K562 (cell line): ENCODE data around the gene ABCB6. TPM values are rescaled to one million over a fixed set of nuclear protein-coding genes. Genes with fewer than 3 reads are reported as not detected.
A peak's percentile ranks its signal among the peaks of the same experiment; 100 is the strongest.

Experiments used
- MYBL2 ChIP-seq, 2 experiments: fragments of 450-650 bp in 1 of 2; sonication (generic) in 1 of 2; formaldehyde crosslinking in 1 of 2; IDR thresholded peaks; 2 replicates each; pipeline versions ENCODE4 v1.6.1 to v1.8.1; 2017 to 2022; ENCODE audit warnings: borderline replicate concordance in 1 of 2, inconsistent platforms in 1 of 2, low read depth in 1 of 2, mild to moderate bottlenecking in 1 of 2, missing genetic modification reagents in 1 of 2, moderate library complexity in 1 of 2
- NFYB ChIP-seq: IDR thresholded peaks from 2 replicates; pipeline ENCODE4 v1.6.1; 2011; ENCODE audit warnings: mild to moderate bottlenecking, moderate library complexity; ENCODE audit not compliant: insufficient read length; ENCODE audit errors: extremely low read depth
- POLR2AphosphoS2 ChIP-seq: IDR thresholded peaks from 2 replicates; pipeline ENCODE4 v1.6.1; 2012; ENCODE audit warnings: low read length, improper control_type of control experiment
- polyA plus RNA-seq, 8 experiments: library from polyadenylated mRNA; depleted of rRNA in 4 of 8; stranded (reverse) in 5 of 8; unstranded in 3 of 8; fragments of >200 nt; fragmentation: Nextera tagmentation in 2 of 8; fragmentation: Illumina TruSeq in 1 of 8; extraction: Ambion mirVana in 2 of 8; extraction: Trizol in 1 of 8; gene quantifications; 2 replicates each; pipeline versions ENCODE4 v1.2.1 to v1.2.3, GENCODE V29; 2011 to 2014; ENCODE audit warnings: inconsistent platforms in 1 of 8, missing spikeins in 1 of 8
- total RNA-seq, 7 experiments: library from RNA; depleted of rRNA in 6 of 7; stranded (reverse); fragments of >200 nt in 6 of 7; fragmentation: Illumina TruSeq in 2 of 7; extraction: Trizol in 2 of 7; gene quantifications; 2 replicates each; pipeline versions ENCODE4 v1.2.1 to v1.2.3, GENCODE V29; 2011 to 2021; ENCODE audit warnings: low replicate concordance in 1 of 7
- TF ChIP-seq, protein P1 (sequence below), 2 experiments: fragments of 450-650 bp; IDR thresholded peaks; 2 replicates each; pipeline ENCODE4 v1.6.1; 2016; ENCODE audit warnings: mild to moderate bottlenecking in 2 of 2, borderline replicate concordance in 1 of 2, low read depth in 1 of 2, moderate library complexity in 1 of 2
- TF ChIP-seq, protein P2 (sequence below): fragments of 450-650 bp; IDR thresholded peaks from 2 replicates; pipeline ENCODE4 v1.6.1; 2017; ENCODE audit warnings: antibody characterized with exemption, mild to moderate bottlenecking
- TF ChIP-seq, protein P3 (sequence below): sonication (generic); formaldehyde crosslinking; IDR thresholded peaks from 2 replicates; pipeline ENCODE4 v1.8.1; 2023; ENCODE audit warnings: mild to moderate bottlenecking, missing genetic modification reagents, moderate library complexity
- TF ChIP-seq, protein P4 (sequence below): fragments of 450-650 bp; formaldehyde crosslinking; IDR thresholded peaks from 2 replicates; pipeline ENCODE4 v1.4.0; 2022; ENCODE audit warnings: mild to moderate bottlenecking, moderate library complexity
- TF ChIP-seq, protein P5 (sequence below), 3 experiments: IDR thresholded peaks in 2 of 3; conservative IDR thresholded peaks in 1 of 3; 2 replicates each; pipeline ENCODE4 v1.5.1; 2011 to 2012; ENCODE audit warnings: low read length in 3 of 3, mild to moderate bottlenecking in 3 of 3, control low read depth in 2 of 3, improper control_type of control experiment in 1 of 3, inconsistent platforms in 1 of 3, low read depth in 1 of 3, mixed read lengths in 1 of 3, moderate library complexity in 1 of 3; ENCODE audit not compliant: insufficient read depth in 2 of 3

The ABCB6 gene
- total and polyA plus RNA-seq, 9 of the 15 experiments (the other 6 are each of a cell fraction or from before 2014, with no cell fraction given): 3.7 to 29.8 (median 16.8) TPM

DNA sequence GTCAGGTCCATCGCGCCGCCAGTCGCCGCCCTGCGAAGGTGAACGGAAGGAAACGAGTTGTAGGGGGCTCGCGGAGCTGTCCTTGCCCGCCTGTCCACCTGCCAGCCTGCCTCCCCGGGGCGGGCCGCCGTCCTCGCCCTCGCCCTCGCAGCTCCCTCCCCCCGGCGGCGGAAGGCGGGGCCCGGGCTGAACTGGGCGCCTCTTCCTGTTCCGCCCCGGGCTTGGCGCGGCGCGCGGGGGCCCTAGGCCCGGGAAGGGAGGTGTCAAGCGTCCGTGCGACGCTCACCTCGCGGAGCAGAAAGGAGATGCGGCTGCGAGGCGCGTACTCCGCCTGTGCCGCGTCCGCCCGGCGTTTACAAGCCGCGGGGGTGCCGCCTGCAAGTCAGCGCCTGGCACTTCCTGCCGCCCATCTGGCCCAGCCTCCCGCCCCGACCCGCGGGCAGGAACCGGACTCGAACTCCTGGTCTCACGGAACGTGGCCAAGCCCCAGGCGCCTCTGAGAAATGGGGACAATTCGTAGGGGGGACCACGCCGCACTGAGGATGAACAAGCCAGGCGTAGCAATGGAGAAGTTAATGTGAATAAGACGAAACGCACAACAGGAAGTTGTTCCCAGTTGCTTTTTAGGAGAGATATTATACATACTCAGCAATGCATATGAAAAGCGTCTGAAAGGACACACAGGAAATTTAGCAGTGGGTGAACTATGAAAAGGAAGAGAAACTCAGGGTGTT is 41.8 kb downstream of the ABCB6 start, which contains the start of gene CNPPD1 (continued):
- TF ChIP-seq, protein P1, sequence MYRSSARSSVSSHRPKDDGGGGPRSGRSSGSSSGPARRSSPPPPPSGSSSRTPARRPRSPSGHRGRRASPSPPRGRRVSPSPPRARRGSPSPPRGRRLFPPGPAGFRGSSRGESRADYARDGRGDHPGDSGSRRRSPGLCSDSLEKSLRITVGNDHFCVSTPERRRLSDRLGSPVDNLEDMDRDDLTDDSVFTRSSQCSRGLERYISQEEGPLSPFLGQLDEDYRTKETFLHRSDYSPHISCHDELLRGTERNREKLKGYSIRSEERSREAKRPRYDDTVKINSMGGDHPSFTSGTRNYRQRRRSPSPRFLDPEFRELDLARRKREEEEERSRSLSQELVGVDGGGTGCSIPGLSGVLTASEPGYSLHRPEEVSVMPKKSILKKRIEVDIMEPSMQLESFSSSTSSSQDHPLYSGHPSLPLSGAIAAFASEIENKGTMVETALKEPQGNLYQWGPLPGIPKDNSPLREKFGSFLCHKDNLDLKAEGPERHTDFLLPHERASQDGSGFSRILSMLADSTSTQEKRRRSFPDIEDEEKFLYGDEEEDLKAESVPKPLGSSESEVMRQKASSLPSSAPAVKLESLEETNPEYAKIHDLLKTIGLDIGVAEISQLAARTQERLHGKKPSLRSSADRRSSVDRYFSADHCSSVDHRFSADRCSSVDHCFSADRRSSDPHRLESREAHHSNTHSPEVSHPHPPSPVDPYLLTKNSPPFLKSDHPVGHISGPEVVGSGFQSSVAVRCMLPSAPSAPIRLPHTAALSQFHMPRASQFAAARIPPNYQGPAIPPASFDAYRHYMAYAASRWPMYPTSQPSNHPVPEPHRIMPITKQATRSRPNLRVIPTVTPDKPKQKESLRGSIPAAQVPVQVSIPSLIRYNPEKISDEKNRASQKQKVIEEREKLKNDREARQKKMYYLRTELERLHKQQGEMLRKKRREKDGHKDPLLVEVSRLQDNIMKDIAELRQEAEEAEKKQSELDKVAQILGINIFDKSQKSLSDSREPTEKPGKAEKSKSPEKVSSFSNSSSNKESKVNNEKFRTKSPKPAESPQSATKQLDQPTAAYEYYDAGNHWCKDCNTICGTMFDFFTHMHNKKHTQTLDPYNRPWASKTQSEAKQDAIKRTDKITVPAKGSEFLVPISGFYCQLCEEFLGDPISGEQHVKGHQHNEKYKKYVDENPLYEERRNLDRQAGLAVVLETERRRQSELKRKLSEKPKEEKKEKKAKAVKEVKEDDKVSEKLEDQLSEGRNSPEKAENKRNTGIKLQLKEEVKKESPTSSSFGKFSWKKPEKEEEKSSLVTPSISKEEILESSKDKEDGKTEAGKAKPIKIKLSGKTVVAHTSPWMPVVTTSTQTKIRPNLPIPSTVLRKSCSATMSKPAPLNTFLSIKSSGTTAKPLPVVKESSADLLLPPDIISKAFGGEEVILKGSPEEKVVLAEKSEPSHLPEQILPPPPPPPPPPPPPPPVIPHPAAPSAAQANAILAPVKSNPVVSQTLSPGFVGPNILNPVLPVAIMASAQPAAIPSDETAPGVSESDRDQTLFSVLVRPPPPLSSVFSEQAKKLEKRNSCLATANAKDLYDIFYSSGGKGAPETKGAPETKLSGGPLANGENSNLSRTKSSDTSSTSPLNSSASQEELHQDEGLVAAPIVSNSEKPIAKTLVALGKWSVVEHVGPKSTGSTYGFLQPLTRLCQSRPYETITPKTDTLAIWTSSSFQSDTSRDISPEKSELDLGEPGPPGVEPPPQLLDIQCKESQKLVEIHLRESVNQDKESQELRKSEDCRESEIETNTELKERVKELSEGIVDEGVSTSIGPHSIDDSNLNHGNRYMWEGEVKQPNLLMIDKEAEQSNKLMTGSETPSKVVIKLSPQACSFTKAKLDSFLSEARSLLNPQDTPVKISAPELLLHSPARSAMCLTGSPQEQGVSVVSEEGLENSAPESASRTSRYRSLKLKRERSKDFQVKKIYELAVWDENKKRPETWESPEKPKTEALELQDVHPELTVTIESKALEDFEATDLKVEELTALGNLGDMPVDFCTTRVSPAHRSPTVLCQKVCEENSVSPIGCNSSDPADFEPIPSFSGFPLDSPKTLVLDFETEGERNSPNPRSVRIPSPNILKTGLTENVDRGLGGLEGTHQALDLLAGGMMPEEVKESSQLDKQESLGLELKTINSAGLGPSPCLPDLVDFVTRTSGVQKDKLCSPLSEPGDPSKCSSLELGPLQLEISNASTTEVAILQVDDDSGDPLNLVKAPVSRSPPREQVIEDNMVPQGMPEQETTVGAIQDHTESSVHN (IDR thresholded peaks at IDR 0.05; ENCODE audit: borderline replicate concordance in 1 of 2, low read depth in 1 of 2): no peak
- TF ChIP-seq MYBL2 (IDR thresholded peaks at IDR 0.05; ENCODE audit: low read depth) (no peak), MYBL2 (CRISPR knock-in tag; IDR thresholded peaks at IDR 0.05; ENCODE audit: borderline replicate concordance) (no peak), NFYB (no peak), POLR2AphosphoS2 (no peak)
- TF ChIP-seq, protein P2, sequence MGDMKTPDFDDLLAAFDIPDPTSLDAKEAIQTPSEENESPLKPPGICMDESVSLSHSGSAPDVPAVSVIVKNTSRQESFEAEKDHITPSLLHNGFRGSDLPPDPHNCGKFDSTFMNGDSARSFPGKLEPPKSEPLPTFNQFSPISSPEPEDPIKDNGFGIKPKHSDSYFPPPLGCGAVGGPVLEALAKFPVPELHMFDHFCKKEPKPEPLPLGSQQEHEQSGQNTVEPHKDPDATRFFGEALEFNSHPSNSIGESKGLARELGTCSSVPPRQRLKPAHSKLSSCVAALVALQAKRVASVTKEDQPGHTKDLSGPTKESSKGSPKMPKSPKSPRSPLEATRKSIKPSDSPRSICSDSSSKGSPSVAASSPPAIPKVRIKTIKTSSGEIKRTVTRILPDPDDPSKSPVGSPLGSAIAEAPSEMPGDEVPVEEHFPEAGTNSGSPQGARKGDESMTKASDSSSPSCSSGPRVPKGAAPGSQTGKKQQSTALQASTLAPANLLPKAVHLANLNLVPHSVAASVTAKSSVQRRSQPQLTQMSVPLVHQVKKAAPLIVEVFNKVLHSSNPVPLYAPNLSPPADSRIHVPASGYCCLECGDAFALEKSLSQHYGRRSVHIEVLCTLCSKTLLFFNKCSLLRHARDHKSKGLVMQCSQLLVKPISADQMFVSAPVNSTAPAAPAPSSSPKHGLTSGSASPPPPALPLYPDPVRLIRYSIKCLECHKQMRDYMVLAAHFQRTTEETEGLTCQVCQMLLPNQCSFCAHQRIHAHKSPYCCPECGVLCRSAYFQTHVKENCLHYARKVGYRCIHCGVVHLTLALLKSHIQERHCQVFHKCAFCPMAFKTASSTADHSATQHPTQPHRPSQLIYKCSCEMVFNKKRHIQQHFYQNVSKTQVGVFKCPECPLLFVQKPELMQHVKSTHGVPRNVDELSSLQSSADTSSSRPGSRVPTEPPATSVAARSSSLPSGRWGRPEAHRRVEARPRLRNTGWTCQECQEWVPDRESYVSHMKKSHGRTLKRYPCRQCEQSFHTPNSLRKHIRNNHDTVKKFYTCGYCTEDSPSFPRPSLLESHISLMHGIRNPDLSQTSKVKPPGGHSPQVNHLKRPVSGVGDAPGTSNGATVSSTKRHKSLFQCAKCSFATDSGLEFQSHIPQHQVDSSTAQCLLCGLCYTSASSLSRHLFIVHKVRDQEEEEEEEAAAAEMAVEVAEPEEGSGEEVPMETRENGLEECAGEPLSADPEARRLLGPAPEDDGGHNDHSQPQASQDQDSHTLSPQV: peak; percentile 85
- TF ChIP-seq, protein P3, sequence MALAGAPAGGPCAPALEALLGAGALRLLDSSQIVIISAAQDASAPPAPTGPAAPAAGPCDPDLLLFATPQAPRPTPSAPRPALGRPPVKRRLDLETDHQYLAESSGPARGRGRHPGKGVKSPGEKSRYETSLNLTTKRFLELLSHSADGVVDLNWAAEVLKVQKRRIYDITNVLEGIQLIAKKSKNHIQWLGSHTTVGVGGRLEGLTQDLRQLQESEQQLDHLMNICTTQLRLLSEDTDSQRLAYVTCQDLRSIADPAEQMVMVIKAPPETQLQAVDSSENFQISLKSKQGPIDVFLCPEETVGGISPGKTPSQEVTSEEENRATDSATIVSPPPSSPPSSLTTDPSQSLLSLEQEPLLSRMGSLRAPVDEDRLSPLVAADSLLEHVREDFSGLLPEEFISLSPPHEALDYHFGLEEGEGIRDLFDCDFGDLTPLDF (CRISPR knock-in tag): peak; percentile 57; the same call in 1 of the 2 replicates
- TF ChIP-seq, protein P4, sequence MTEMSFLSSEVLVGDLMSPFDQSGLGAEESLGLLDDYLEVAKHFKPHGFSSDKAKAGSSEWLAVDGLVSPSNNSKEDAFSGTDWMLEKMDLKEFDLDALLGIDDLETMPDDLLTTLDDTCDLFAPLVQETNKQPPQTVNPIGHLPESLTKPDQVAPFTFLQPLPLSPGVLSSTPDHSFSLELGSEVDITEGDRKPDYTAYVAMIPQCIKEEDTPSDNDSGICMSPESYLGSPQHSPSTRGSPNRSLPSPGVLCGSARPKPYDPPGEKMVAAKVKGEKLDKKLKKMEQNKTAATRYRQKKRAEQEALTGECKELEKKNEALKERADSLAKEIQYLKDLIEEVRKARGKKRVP: no peak
- TF ChIP-seq, protein P5, sequence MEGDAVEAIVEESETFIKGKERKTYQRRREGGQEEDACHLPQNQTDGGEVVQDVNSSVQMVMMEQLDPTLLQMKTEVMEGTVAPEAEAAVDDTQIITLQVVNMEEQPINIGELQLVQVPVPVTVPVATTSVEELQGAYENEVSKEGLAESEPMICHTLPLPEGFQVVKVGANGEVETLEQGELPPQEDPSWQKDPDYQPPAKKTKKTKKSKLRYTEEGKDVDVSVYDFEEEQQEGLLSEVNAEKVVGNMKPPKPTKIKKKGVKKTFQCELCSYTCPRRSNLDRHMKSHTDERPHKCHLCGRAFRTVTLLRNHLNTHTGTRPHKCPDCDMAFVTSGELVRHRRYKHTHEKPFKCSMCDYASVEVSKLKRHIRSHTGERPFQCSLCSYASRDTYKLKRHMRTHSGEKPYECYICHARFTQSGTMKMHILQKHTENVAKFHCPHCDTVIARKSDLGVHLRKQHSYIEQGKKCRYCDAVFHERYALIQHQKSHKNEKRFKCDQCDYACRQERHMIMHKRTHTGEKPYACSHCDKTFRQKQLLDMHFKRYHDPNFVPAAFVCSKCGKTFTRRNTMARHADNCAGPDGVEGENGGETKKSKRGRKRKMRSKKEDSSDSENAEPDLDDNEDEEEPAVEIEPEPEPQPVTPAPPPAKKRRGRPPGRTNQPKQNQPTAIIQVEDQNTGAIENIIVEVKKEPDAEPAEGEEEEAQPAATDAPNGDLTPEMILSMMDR (IDR thresholded peaks at IDR 0.05 in 2 of 3, conservative IDR thresholded peaks at IDR 0.05 in 1 of 3; ENCODE audit: insufficient read depth in 2 of 3, low read depth in 1 of 3, low read length in 3 of 3): no peak
